ENCODE results near the gene PCDHGA3. TPM values are rescaled to one million over a fixed set of nuclear protein-coding genes. Genes with fewer than 3 reads are reported as not detected.

The PCDHGA3 gene
- total and polyA plus RNA-seq, 2 of the 13 experiments (the other 11 are each of a cell fraction or from before 2014, with no cell fraction given): 0.05 TPM; not detected in 1

- no peak for TF ChIP-seq SP1 (IDR thresholded peaks at IDR 0.05)
- no peak for TF ChIP-seq SP1 (CRISPR knock-in tag; IDR thresholded peaks at IDR 0.05)
- no peak for TF ChIP-seq ZNF264 (CRISPR knock-in tag; IDR thresholded peaks at IDR 0.05)
- no peak for TF ChIP-seq ZMYM3 (CRISPR knock-in tag; IDR thresholded peaks at IDR 0.05)
- no peak for TF ChIP-seq ARNT2 (CRISPR knock-in tag; IDR thresholded peaks at IDR 0.05; ENCODE audit: low read depth)
- TF ChIP-seq ZFP37 (CRISPR knock-in tag; IDR thresholded peaks at IDR 0.05; ENCODE audit: borderline replicate concordance): no peak
- no peak for TF ChIP-seq HMG20A (CRISPR knock-in tag; IDR thresholded peaks at IDR 0.05; ENCODE audit: borderline replicate concordance)
- TF ChIP-seq GATA4 (IDR thresholded peaks at IDR 0.05; ENCODE audit: borderline replicate concordance, low read depth): no peak
- TF ChIP-seq BCL6 (CRISPR knock-in tag; IDR thresholded peaks at IDR 0.05): no peak
- 0 out of 2 replicates have a peak, but pooled peaks have one; percentile 39 for TF ChIP-seq ZNF501 (CRISPR knock-in tag; IDR thresholded peaks at IDR 0.05)
- TF ChIP-seq DNMT3B (CRISPR knock-in tag; conservative IDR thresholded peaks at IDR 0.05): no peak
- no peak for TF ChIP-seq ZNF24 (IDR thresholded peaks at IDR 0.05)
- no peak for TF ChIP-seq ZNF280B (CRISPR knock-in tag; IDR thresholded peaks at IDR 0.05; ENCODE audit: borderline replicate concordance)
- no peak for TF ChIP-seq RBM22 (optimal IDR thresholded peaks at IDR 0.05; ENCODE audit: low read length)
- TF ChIP-seq ASH2L (IDR thresholded peaks at IDR 0.05; ENCODE audit: insufficient read length, low read depth, low read length): peak; percentile 32
- TF ChIP-seq SMC3 (IDR thresholded peaks at IDR 0.05; ENCODE audit: low read length): peak; percentile 30; the same call in 1 of the 2 replicates
- TF ChIP-seq ZNF572 (CRISPR knock-in tag; IDR thresholded peaks at IDR 0.05): no peak
- TF ChIP-seq FOXJ3 (CRISPR knock-in tag; IDR thresholded peaks at IDR 0.05; ENCODE audit: borderline replicate concordance): no peak
- no peak for TF ChIP-seq TEAD2 (CRISPR knock-in tag; IDR thresholded peaks at IDR 0.05)
- TF ChIP-seq CREB1 (IDR thresholded peaks at IDR 0.05): no peak
- no peak for TF ChIP-seq CREB1 (CRISPR knock-in tag; IDR thresholded peaks at IDR 0.05)
- TF ChIP-seq ZNF850 (CRISPR knock-in tag; conservative IDR thresholded peaks at IDR 0.05): no peak
- TF ChIP-seq KAT8 (CRISPR knock-in tag; IDR thresholded peaks at IDR 0.05): 0 out of 2 replicates have a peak, but pooled peaks have one; percentile 20
- no peak for TF ChIP-seq CBX5 (CRISPR knock-in tag; IDR thresholded peaks at IDR 0.05; ENCODE audit: borderline replicate concordance)
- peak; percentile 34; the same call in 1 of the 2 replicates for TF ChIP-seq POLR2G (IDR thresholded peaks at IDR 0.05; ENCODE audit: low read depth, low read length)
- TF ChIP-seq SALL1 (CRISPR knock-in tag; IDR thresholded peaks at IDR 0.05): peak; percentile 41; the same call in 1 of the 2 replicates
- no peak for TF ChIP-seq CHCHD3 (CRISPR knock-in tag; IDR thresholded peaks at IDR 0.05)
These were observed 17.4 kb upstream of the PCDHGA3 start (continued) for GRCh38 chr5:141326088-141326854.

Data from HepG2 (cell line).